Right lobe of liver (tissue), 6 donors: ENCODE measurements around the gene C12orf42. TPM values are rescaled to one million over a fixed set of nuclear protein-coding genes. Genes with fewer than 3 reads are reported as not detected.

ENCODE experiments used
- ATAC-seq, 4 donors: fragments of 200-7000 bp; cut with Tn5 transposase; one replicate each; pipeline ENCODE4 v1.9.1; 2020; ENCODE audit warnings: mild to moderate bottlenecking in 4 of 4, moderate library complexity in 4 of 4
- DNase-seq, 3 donors: peaks; one replicate each; pipeline ENCODE4 v3.0.0-alpha.2; 2020
- H3K27ac ChIP-seq, 3 donors: fragments of 200-600 bp; one replicate each; pipeline ENCODE4 v1.8.0; 2022
- H3K27me3 ChIP-seq, 2 donors: fragments of 200-600 bp; one replicate each; pipeline ENCODE4 v1.8.0; 2022
- H3K36me3 ChIP-seq, 4 donors: fragments of 200-600 bp; sonication (generic) in 1 of 4; one replicate each; pipeline versions ENCODE4 v1.5.1 to v1.8.0; 2017 to 2022; ENCODE audit warnings: control low read depth in 1 of 4
- H3K4me1 ChIP-seq, 4 donors: fragments of 200-600 bp; sonication (generic) in 1 of 4; one replicate each; pipeline versions ENCODE4 v1.5.1 to v1.8.0; 2017 to 2022; ENCODE audit warnings: control low read depth in 1 of 4
- H3K4me3 ChIP-seq, 3 donors: fragments of 200-600 bp; one replicate each; pipeline ENCODE4 v1.8.0; 2022
- H3K9me3 ChIP-seq, 4 donors: fragments of 200-600 bp; sonication (generic) in 1 of 4; one replicate each; pipeline versions ENCODE4 v1.5.1 to v1.8.0; 2017 to 2022; ENCODE audit warnings: control low read depth in 1 of 4
- POLR2A ChIP-seq: fragments of 450-650 bp; IDR thresholded peaks from one replicate; pipeline ENCODE4 v1.6.1; 2017; ENCODE audit warnings: antibody characterized with exemption, mild to moderate bottlenecking
- whole genome bisulfite sequencing: methylation state at CpG from one replicate; pipeline ENCODE4 v1.1.6; 2018; ENCODE audit warnings: low coverage, low lambda C conversion rate; ENCODE audit not compliant: insufficient coverage; ENCODE audit errors: missing lambda C conversion rate; 5-methylcytosine and 5-hydroxymethylcytosine counted together
- intact Hi-C, 2 donors: fragments of 100-400 bp; cut with DNase I; formaldehyde crosslinking; loops; one replicate each; pipeline versions ENCODE4 v1.11.2 to v1.14.1; 2022
- total RNA-seq, 6 experiments: library from RNA; depleted of rRNA in 2 of 6; stranded (reverse); fragments of >200 nt in 2 of 6; fragmentation: NEBNext Ultra II Directional in 3 of 6; extraction: Animal tissue kit (Norgen Biotek cat#: 25700) in 3 of 6; gene quantifications; one replicate each; pipeline versions ENCODE4 v1.1.0 to v1.2.4, GENCODE V29; 2016 to 2023
- TF ChIP-seq, protein P1 (sequence below), 4 donors: fragments of 200-600 bp in 3 of 4; fragments of 450-650 bp in 1 of 4; IDR thresholded peaks; one replicate each; pipeline versions ENCODE4 v1.5.1 to v1.8.0; 2016 to 2022; ENCODE audit warnings: antibody characterized with exemption in 4 of 4, mild to moderate bottlenecking in 2 of 4
- donor health status: DM: no; HTN: yes; CAD: no.
- donor health status: DM: no; HTN: no; CAD: no.
- donor health status: DM: no; HTN: no; CAD: no.
- donor health status: DM: no; HTN: yes; CAD: no.
- donor health status: DM: no; HTN: yes; CAD: no.

Gene C12orf42
- total RNA-seq, 6 experiments from 2014 or later: not detected

DNA sequence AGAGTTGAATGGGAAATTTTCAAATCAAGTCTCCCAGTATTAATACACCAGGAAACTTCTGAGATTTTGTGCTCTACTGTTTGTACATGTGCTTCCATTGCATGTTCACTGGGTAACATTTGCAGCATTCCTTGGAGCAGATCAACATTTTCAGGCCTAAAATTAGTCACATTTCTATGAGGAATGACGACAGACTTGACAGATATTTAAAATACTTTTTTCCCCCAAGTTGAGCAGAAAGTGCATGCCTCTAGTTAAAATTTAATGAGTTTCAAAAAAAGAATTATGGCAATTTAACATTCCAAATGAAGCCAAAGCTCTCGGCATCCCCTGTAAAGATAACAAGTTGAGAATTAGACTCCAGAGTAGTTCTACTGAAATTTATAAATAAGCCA is 72.3 kb downstream of the C12orf42 start:
- WGBS: 87% methylated on average over 2 of the region's 2 CpGs

DNA sequence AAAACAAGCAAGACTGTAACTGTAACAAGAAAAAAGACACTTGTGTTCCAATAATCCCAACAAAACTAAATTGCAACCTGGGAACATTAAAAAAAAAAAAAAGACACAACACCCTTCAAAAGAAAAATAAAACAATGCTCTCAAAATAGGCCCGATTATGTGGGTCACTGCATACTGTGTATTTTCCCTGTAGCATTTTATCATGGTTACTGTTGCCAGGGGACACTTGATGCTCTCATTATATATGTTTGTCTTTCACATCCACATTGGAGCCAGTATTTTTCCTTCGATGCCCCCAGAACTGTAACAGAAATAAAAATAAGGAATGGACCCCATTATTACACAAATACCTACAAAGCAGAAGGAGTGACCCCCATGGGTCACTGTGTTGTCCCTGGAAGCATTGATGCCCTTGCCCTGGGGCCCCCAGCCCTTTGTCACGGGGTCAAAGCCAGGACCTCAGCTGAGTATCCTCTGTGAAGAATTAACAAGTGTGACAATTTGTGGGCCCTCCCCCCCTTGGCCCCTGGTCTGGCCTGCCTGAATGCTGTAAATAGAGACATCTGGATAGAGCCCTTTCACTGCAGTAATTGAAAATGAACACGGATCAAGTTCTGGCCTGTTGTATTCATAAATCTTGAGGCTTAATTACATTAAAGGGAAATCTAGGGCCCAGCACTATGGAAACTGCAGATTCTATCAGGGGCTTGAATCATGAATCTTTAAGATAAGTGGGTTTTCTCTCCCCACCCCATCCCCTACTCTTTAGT is 72.8 kb downstream of the C12orf42 start:
- no peaks in the 10 kb centered on the region for H3K4me1 ChIP-seq
- intact Hi-C loops: no loop called here
- no peaks in the 10 kb centered on the region for H3K9me3 ChIP-seq
- H3K36me3 ChIP-seq: no peaks in the 10 kb centered on the region
- DNase-seq (no peak), ATAC-seq (no peak)
- no peaks in the 10 kb centered on the region for H3K27me3 ChIP-seq
- no peak overlapping the region for H3K27ac ChIP-seq
- 70% methylated on average over 4 of the region's 4 CpGs for WGBS
- H3K4me3 ChIP-seq: no peak overlapping the region
- TF ChIP-seq, protein P1, sequence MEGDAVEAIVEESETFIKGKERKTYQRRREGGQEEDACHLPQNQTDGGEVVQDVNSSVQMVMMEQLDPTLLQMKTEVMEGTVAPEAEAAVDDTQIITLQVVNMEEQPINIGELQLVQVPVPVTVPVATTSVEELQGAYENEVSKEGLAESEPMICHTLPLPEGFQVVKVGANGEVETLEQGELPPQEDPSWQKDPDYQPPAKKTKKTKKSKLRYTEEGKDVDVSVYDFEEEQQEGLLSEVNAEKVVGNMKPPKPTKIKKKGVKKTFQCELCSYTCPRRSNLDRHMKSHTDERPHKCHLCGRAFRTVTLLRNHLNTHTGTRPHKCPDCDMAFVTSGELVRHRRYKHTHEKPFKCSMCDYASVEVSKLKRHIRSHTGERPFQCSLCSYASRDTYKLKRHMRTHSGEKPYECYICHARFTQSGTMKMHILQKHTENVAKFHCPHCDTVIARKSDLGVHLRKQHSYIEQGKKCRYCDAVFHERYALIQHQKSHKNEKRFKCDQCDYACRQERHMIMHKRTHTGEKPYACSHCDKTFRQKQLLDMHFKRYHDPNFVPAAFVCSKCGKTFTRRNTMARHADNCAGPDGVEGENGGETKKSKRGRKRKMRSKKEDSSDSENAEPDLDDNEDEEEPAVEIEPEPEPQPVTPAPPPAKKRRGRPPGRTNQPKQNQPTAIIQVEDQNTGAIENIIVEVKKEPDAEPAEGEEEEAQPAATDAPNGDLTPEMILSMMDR (IDR thresholded peaks at IDR 0.05): no peak
- TF ChIP-seq POLR2A: no peak

More for the DNA sequence above, 72.3 kb downstream of the C12orf42 start:
- Histone ChIP-seq H3K27ac (no peak overlapping the region), H3K4me3 (no peak overlapping the region), H3K36me3 (no peaks in the 10 kb centered on the region), H3K9me3 (no peaks in the 10 kb centered on the region), H3K27me3 (no peaks in the 10 kb centered on the region), H3K4me1 (no peaks in the 10 kb centered on the region)
- DNase-seq (no peak), ATAC-seq (no peak)
- intact Hi-C loops: no loop called here
- TF ChIP-seq, protein P1 (IDR thresholded peaks at IDR 0.05): no peak
- no peak for TF ChIP-seq POLR2A

DNA sequence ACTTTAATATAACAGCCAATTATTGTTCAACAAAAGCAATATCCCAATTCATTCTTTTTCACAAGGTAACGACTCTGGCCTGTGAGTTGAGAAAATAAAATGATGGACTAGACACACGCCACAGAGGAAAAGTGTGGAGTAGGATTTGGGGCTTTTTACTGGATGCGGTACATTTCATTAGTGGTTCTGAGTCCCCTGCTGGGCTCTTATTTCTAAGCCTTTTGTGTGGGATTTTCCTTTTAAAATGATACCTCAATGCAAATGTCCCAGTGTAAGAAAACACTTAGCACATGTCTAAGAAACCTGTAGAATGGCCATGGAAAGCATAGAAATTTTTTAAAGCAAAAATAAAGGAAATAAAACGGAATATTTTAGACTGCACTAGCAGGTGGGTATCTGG is 73.4 kb downstream of the C12orf42 start:
- DNase-seq (no peak), ATAC-seq (no peak)
- WGBS: 66% methylated on average over 4 of the region's 4 CpGs
- Histone ChIP-seq H3K4me3 (no peak overlapping the region), H3K36me3 (no peaks in the 10 kb centered on the region), H3K27ac (no peak overlapping the region), H3K9me3 (no peaks in the 10 kb centered on the region), H3K4me1 (no peaks in the 10 kb centered on the region), H3K27me3 (no peaks in the 10 kb centered on the region)
- TF ChIP-seq, protein P1 (IDR thresholded peaks at IDR 0.05): no peak
- TF ChIP-seq POLR2A: no peak
- intact Hi-C loops: no loop called here

DNA sequence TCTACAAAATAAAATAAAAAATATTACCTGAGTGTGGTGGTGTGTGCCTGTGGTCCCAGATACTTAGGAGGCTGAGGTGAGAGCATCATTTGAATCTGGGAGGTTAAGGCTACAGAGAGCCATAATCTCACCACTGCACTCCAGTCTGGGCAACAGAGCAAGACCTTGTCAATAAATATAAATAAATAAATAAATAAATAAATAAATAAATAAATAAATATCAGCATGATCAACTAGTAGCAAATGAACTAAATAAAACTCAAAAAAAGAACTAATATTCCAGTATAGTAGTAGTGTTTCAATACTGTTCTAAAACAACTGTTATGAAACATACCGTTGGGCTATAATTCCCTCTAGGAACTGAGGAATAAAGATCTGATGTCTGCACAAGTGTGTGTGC is 74.4 kb downstream of the C12orf42 start:
- no peak for DNase-seq
- H3K36me3 ChIP-seq: no peaks in the 10 kb centered on the region
- no peak overlapping the region for H3K27ac ChIP-seq
- TF ChIP-seq POLR2A: no peak
- TF ChIP-seq, protein P1 (IDR thresholded peaks at IDR 0.05): no peak
- 87% methylated on average over 1 of the region's 1 CpG for WGBS
- no peak overlapping the region for H3K4me3 ChIP-seq
- H3K9me3 ChIP-seq: no peaks in the 10 kb centered on the region
- no peaks in the 10 kb centered on the region for H3K27me3 ChIP-seq
- no peaks in the 10 kb centered on the region for H3K4me1 ChIP-seq
- ATAC-seq: no peak
- intact Hi-C loops: no loop called here
